Loucy (cell line): ENCODE data around the gene PPFIA3.

Source experiments
- EZH2phosphoT487 ChIP-seq: fragments of 200-600 bp; IDR thresholded peaks from 2 replicates; pipeline ENCODE4 v1.6.1; 2018; ENCODE audit warnings: antibody characterized with exemption, mild to moderate bottlenecking, moderate library complexity, borderline replicate concordance
- TF ChIP-seq, protein P1 (sequence below): fragments of 200-600 bp; sonication (generic); conservative IDR thresholded peaks from 2 replicates; pipeline ENCODE4 v1.5.1; 2014; ENCODE audit warnings: mild to moderate bottlenecking, antibody characterized with exemption, low read length

DNA sequence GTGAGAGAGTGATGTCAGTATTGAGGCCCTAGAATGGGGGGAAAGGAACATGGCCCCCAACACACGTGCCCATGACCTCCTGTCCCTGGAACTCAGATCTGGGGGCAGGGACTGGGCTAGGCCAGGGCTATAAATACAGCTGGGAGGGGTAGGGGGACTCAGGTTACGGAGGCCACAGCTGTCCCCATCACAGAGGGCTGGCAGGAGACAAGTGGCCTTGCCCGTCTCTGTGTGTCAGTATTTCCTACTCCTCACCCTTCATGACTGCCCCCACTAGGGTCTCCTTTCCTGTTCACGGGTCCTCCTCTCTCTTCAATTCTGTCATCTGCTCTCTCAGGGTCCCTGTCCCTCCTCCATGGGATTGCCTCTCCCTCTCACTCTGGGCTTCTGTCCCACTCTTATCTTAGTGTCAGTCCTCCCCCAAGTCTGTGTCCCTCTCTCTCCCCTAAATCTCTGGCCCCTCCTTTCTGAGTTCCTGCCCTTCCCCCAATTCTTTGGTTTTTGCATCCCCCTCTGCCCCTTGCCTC lies 36.5 kb downstream of the PPFIA3 start:
- TF ChIP-seq, protein P1, sequence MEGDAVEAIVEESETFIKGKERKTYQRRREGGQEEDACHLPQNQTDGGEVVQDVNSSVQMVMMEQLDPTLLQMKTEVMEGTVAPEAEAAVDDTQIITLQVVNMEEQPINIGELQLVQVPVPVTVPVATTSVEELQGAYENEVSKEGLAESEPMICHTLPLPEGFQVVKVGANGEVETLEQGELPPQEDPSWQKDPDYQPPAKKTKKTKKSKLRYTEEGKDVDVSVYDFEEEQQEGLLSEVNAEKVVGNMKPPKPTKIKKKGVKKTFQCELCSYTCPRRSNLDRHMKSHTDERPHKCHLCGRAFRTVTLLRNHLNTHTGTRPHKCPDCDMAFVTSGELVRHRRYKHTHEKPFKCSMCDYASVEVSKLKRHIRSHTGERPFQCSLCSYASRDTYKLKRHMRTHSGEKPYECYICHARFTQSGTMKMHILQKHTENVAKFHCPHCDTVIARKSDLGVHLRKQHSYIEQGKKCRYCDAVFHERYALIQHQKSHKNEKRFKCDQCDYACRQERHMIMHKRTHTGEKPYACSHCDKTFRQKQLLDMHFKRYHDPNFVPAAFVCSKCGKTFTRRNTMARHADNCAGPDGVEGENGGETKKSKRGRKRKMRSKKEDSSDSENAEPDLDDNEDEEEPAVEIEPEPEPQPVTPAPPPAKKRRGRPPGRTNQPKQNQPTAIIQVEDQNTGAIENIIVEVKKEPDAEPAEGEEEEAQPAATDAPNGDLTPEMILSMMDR = no peak
- no peak for TF ChIP-seq EZH2phosphoT487
